Subcutaneous adipose tissue (tissue), 4 donors: ENCODE measurements around the gene ARSB. TPM values are rescaled to one million over a fixed set of nuclear protein-coding genes. Genes with fewer than 3 reads are reported as not detected.

ENCODE experiments used
- CTCF ChIP-seq: fragments of 450-650 bp; IDR thresholded peaks from one replicate; pipeline ENCODE4 v1.5.1; 2016; ENCODE audit warnings: low read depth, mild to moderate bottlenecking, control low read depth, antibody characterized with exemption, moderate library complexity
- total RNA-seq, 4 donors: library from RNA; depleted of rRNA; stranded (reverse); fragments of >200 nt; gene quantifications; one replicate each; pipeline ENCODE4 v1.1.0, GENCODE V29; 2016

The ARSB gene
- total RNA-seq, 4 donors from 2014 or later = 10.9 to 24.8 (median 17.0) TPM

GRCh38 chr5:78738693-78739300 is 246.3 kb downstream of the ARSB start:
- TF ChIP-seq CTCF = no peak

GRCh38 chr5:78738104-78738503 is 247.0 kb downstream of the ARSB start:
- no peak for TF ChIP-seq CTCF

GRCh38 chr5:78735834-78736463 is 249.2 kb downstream of the ARSB start:
- no peak for TF ChIP-seq CTCF

- TF ChIP-seq CTCF = no peak
Observed at GRCh38 chr5:78734950-78735349, 250.2 kb downstream of the ARSB start.

GRCh38 chr5:78734094-78734845 is 250.8 kb downstream of the ARSB start:
- TF ChIP-seq CTCF = no peak

- no peak for TF ChIP-seq CTCF
Observed at GRCh38 chr5:78731884-78732283, 253.2 kb downstream of the ARSB start.
